Glutamatergic neuron (in vitro differentiated cells): ENCODE data around the gene ENDOD1. TPM values are rescaled to one million over a fixed set of nuclear protein-coding genes. Genes with fewer than 3 reads are reported as not detected.
A peak's percentile ranks its signal among the peaks of the same experiment; 100 is the strongest.

Source experiments
- DNase-seq: peaks from one replicate; pipeline ENCODE4 v3.0.0; 2022
- H3K27ac Mint-ChIP-seq: one replicate; pipeline ENCODE4 v1.8.0; 2020; ENCODE audit warnings: mild to moderate bottlenecking, mixed read lengths, inconsistent platforms; ENCODE audit not compliant: unreplicated experiment
- H3K27me3 Mint-ChIP-seq: one replicate; pipeline ENCODE4 v1.8.0; 2020; ENCODE audit warnings: mild to moderate bottlenecking, moderate library complexity, mixed read lengths, inconsistent platforms; ENCODE audit not compliant: unreplicated experiment
- H3K36me3 Mint-ChIP-seq: one replicate; pipeline ENCODE4 v1.8.0; 2020; ENCODE audit warnings: mild to moderate bottlenecking, mixed read lengths, inconsistent platforms; ENCODE audit not compliant: unreplicated experiment
- H3K4me1 Mint-ChIP-seq: one replicate; pipeline ENCODE4 v1.8.0; 2020; ENCODE audit warnings: mild to moderate bottlenecking, low read depth, mixed read lengths, inconsistent platforms; ENCODE audit not compliant: unreplicated experiment
- H3K4me3 Mint-ChIP-seq: one replicate; pipeline ENCODE4 v1.8.0; 2020; ENCODE audit warnings: mild to moderate bottlenecking, mixed read lengths, inconsistent platforms; ENCODE audit not compliant: unreplicated experiment
- H3K9me3 Mint-ChIP-seq: one replicate; pipeline ENCODE4 v1.8.0; 2020; ENCODE audit warnings: mild to moderate bottlenecking, moderate library complexity, mixed read lengths, inconsistent platforms; ENCODE audit not compliant: unreplicated experiment
- CTCF ChIP-seq: fragments of 200-600 bp; sonication (generic); IDR thresholded peaks from one replicate; pipeline ENCODE4 v1.5.0; 2021; ENCODE audit not compliant: partially characterized antibody, unreplicated experiment
- total RNA-seq: library from RNA; stranded (reverse); fragmentation: NEBNext Ultra II Directional; extraction: Animal tissue kit (Norgen Biotek cat#: 25700); gene quantifications from one replicate; pipeline ENCODE4 v1.2.1, GENCODE V29; 2021; ENCODE audit not compliant: unreplicated experiment

Gene ENDOD1
- total RNA-seq, 1 donor from 2014 or later = 1.6 TPM

GRCh38 chr11:95088946-95089619 is 563 bp upstream of the ENDOD1 start:
- H3K27me3 Mint-ChIP-seq = peaks cover 4% of the 10 kb centered on the region
- TF ChIP-seq CTCF = no peak
- no peak overlapping the region for H3K27ac Mint-ChIP-seq
- no peak for DNase-seq
- H3K4me1 Mint-ChIP-seq = peaks cover 4% of the 10 kb centered on the region
- peak overlapping the region; percentile 81 for H3K4me3 Mint-ChIP-seq
- H3K9me3 Mint-ChIP-seq = peaks cover 8% of the 10 kb centered on the region
- peaks cover 3% of the 10 kb centered on the region for H3K36me3 Mint-ChIP-seq

- Mint-ChIP-seq H3K27me3 (peaks cover 4% of the 10 kb centered on the region), H3K27ac (no peak overlapping the region), H3K4me3 (no peak overlapping the region), H3K36me3 (peaks cover 3% of the 10 kb centered on the region), H3K9me3 (peaks cover 6% of the 10 kb centered on the region), H3K4me1 (no peaks in the 10 kb centered on the region)
- DNase-seq = no peak
- no peak for TF ChIP-seq CTCF
Observed at GRCh38 chr11:95091663-95092180, 2.1 kb downstream of the ENDOD1 start.

GRCh38 chr11:95092549-95093324 is 3.1 kb downstream of the ENDOD1 start:
- H3K27ac Mint-ChIP-seq = no peak overlapping the region
- no peak for DNase-seq
- peaks cover 4% of the 10 kb centered on the region for H3K27me3 Mint-ChIP-seq
- H3K9me3 Mint-ChIP-seq = peaks cover 6% of the 10 kb centered on the region
- peak; percentile 49 for TF ChIP-seq CTCF
- H3K4me3 Mint-ChIP-seq = no peak overlapping the region
- H3K4me1 Mint-ChIP-seq = peaks cover 3% of the 10 kb centered on the region
- peaks cover 9% of the 10 kb centered on the region for H3K36me3 Mint-ChIP-seq

- Mint-ChIP-seq H3K4me3 (no peak overlapping the region), H3K36me3 (peaks cover 9% of the 10 kb centered on the region), H3K4me1 (peaks cover 3% of the 10 kb centered on the region), H3K9me3 (peaks cover 6% of the 10 kb centered on the region), H3K27me3 (peaks cover 4% of the 10 kb centered on the region), H3K27ac (no peak overlapping the region)
- no peak for TF ChIP-seq CTCF
- DNase-seq = no peak
Observed at GRCh38 chr11:95093548-95093947, 3.9 kb downstream of the ENDOD1 start.
